Erythroblast (primary cell): ENCODE data around the gene LIPG.

ENCODE experiments used
- GATA1 ChIP-seq: IDR thresholded peaks from 2 replicates; pipeline ENCODE4 v1.6.1; 2011; ENCODE audit warnings: low read depth, mild to moderate bottlenecking, control low read depth, low read length, moderate library complexity
- POLR2A ChIP-seq: IDR thresholded peaks from 2 replicates; pipeline ENCODE4 v1.6.1; 2011; ENCODE audit warnings: mild to moderate bottlenecking, low read length

GRCh38 chr18:49618742-49619681 lies 57.2 kb downstream of the LIPG start:
- TF ChIP-seq POLR2A (no peak), GATA1 (no peak)
